Loucy (cell line): ENCODE measurements around the gene PMFBP1.

ENCODE experiments used
- H2AFZ ChIP-seq: fragments of 200-600 bp; sonication (generic); 2 replicates; pipeline ENCODE4 v1.6.0; 2016; ENCODE audit warnings: antibody characterized with exemption, mild to moderate bottlenecking, low read length, moderate library complexity
- H3F3A ChIP-seq: fragments of 200-600 bp; 2 replicates; pipeline ENCODE4 v1.6.0; 2016; ENCODE audit warnings: antibody characterized with exemption, low read depth, mild to moderate bottlenecking
- H3K27me3 ChIP-seq: fragments of 200-600 bp; sonication (generic); 2 replicates; pipeline ENCODE4 v1.6.1; 2014; ENCODE audit warnings: low read length, mild to moderate bottlenecking; ENCODE audit not compliant: insufficient read depth, poor library complexity, severe bottlenecking
- H3K36me3 ChIP-seq: fragments of 200-600 bp; sonication (generic); 2 replicates; pipeline ENCODE4 v1.6.1; 2016; ENCODE audit warnings: low read length; ENCODE audit not compliant: insufficient read depth
- H3K4me1 ChIP-seq: fragments of 200-600 bp; sonication (generic); 2 replicates; pipeline ENCODE4 v1.5.1; 2014; ENCODE audit warnings: low read length, mild to moderate bottlenecking; ENCODE audit not compliant: insufficient read depth, poor library complexity, severe bottlenecking
- H3K4me2 ChIP-seq: fragments of 200-600 bp; sonication (generic); 2 replicates; pipeline ENCODE4 v1.6.0; 2014; ENCODE audit warnings: antibody characterized with exemption, low read length, low read depth, mild to moderate bottlenecking; ENCODE audit not compliant: poor library complexity, severe bottlenecking
- H3K4me3 ChIP-seq: fragments of 200-600 bp; sonication (generic); 2 replicates; pipeline ENCODE4 v1.5.1; 2014; ENCODE audit warnings: low read length, mild to moderate bottlenecking, mixed read lengths; ENCODE audit not compliant: poor library complexity, severe bottlenecking
- H3K79me2 ChIP-seq: fragments of 200-600 bp; sonication (generic); 2 replicates; pipeline ENCODE4 v1.6.1; 2014; ENCODE audit warnings: low read length; ENCODE audit not compliant: insufficient read depth
- H3K9ac ChIP-seq: fragments of 200-600 bp; sonication (generic); 2 replicates; pipeline ENCODE4 v1.6.0; 2014; ENCODE audit warnings: mild to moderate bottlenecking, low read depth, low read length, moderate library complexity; ENCODE audit not compliant: poor library complexity, severe bottlenecking
- H3K9me2 ChIP-seq: fragments of 200-600 bp; sonication (generic); replicated peaks from 2 replicates; pipeline ENCODE4 v1.6.1; 2016; ENCODE audit warnings: low read depth, low read length, mixed read lengths
- H3K9me3 ChIP-seq: fragments of 200-600 bp; sonication (generic); 2 replicates; pipeline ENCODE4 v1.6.1; 2014; ENCODE audit warnings: mild to moderate bottlenecking, antibody characterized with exemption, low read length, low read depth; ENCODE audit not compliant: insufficient read depth
- H4K20me1 ChIP-seq: fragments of 200-600 bp; sonication (generic); 2 replicates; pipeline ENCODE4 v1.6.0; 2014; ENCODE audit warnings: antibody characterized with exemption, low read length, mild to moderate bottlenecking; ENCODE audit not compliant: insufficient read depth, poor library complexity, severe bottlenecking
- EZH2phosphoT487 ChIP-seq: fragments of 200-600 bp; IDR thresholded peaks from 2 replicates; pipeline ENCODE4 v1.6.1; 2018; ENCODE audit warnings: antibody characterized with exemption, mild to moderate bottlenecking, moderate library complexity, borderline replicate concordance
- TF ChIP-seq, protein P1 (sequence below): fragments of 200-600 bp; sonication (generic); conservative IDR thresholded peaks from 2 replicates; pipeline ENCODE4 v1.5.1; 2014; ENCODE audit warnings: mild to moderate bottlenecking, antibody characterized with exemption, low read length

The PMFBP1 gene

GRCh38 chr16:72124761-72125634 lies 47.0 kb downstream of the PMFBP1 start:
- Histone ChIP-seq H3K9me3 (no peaks in the 10 kb centered on the region), H3K4me3 (no peak overlapping the region), H3K9ac (no peak overlapping the region), H3K4me1 (no peaks in the 10 kb centered on the region), H3K9me2 (no peaks in the 10 kb centered on the region), H4K20me1 (no peaks in the 10 kb centered on the region), H2AFZ (no peak overlapping the region; the same call in 1 of the 2 replicates), H3K79me2 (no peaks in the 10 kb centered on the region), H3F3A (no peaks in the 10 kb centered on the region), H3K36me3 (no peaks in the 10 kb centered on the region), H3K4me2 (no peak overlapping the region), H3K27me3 (no peaks in the 10 kb centered on the region)
- TF ChIP-seq, protein P1, sequence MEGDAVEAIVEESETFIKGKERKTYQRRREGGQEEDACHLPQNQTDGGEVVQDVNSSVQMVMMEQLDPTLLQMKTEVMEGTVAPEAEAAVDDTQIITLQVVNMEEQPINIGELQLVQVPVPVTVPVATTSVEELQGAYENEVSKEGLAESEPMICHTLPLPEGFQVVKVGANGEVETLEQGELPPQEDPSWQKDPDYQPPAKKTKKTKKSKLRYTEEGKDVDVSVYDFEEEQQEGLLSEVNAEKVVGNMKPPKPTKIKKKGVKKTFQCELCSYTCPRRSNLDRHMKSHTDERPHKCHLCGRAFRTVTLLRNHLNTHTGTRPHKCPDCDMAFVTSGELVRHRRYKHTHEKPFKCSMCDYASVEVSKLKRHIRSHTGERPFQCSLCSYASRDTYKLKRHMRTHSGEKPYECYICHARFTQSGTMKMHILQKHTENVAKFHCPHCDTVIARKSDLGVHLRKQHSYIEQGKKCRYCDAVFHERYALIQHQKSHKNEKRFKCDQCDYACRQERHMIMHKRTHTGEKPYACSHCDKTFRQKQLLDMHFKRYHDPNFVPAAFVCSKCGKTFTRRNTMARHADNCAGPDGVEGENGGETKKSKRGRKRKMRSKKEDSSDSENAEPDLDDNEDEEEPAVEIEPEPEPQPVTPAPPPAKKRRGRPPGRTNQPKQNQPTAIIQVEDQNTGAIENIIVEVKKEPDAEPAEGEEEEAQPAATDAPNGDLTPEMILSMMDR: peak; percentile 87
- no peak for TF ChIP-seq EZH2phosphoT487

DNA sequence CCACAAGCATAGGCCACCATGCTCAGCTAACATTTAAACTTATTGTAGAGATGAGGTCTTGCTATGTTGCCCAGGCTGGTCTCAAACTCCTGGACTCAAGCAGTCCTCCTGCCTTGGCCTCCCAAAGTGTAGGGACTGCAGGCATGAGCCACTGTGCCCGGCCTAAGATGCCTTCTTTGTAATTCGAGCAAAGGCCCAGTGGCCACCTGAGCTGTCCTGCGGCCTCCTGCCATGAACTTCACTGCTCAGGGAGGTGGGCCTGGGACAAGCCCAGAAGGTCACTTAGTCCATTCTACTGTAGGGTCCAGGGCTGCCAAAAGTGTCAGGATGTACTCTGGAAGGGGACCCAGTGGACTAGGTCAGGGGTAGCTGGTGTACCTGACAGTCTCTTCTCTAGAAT lies 47.8 kb downstream of the PMFBP1 start:
- TF ChIP-seq, protein P1: no peak
- TF ChIP-seq EZH2phosphoT487: no peak
- H3K4me1 ChIP-seq: no peaks in the 10 kb centered on the region
- H3K9ac ChIP-seq: no peak overlapping the region
- no peak overlapping the region for H3K4me2 ChIP-seq
- no peaks in the 10 kb centered on the region for H3K36me3 ChIP-seq
- H3K79me2 ChIP-seq: no peaks in the 10 kb centered on the region
- H2AFZ ChIP-seq: no peak overlapping the region
- no peaks in the 10 kb centered on the region for H3K9me2 ChIP-seq
- H3K27me3 ChIP-seq: no peaks in the 10 kb centered on the region
- H3F3A ChIP-seq: no peaks in the 10 kb centered on the region
- H4K20me1 ChIP-seq: no peaks in the 10 kb centered on the region
- H3K4me3 ChIP-seq: no peak overlapping the region
- no peaks in the 10 kb centered on the region for H3K9me3 ChIP-seq

DNA sequence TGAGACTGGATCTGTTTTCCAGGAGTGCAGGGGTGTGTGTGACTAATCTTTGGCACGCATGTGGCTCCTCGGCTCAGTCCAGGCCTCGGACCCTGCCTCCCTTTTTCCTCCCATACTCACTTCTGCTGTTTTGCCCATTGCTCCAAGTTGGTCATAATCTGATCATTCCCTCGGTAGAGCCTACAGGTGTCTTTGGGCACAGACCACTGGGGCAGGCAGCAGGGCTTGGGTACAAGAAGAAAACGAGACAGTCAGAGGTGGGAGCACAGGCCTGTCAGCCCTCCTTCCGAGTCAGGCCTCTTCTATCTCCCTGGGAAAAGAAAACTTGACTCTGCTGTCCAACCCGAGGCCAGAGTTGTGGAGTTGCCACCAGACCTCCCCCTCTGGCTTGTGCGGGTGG lies 48.5 kb downstream of the PMFBP1 start:
- Histone ChIP-seq H2AFZ (no peak overlapping the region), H3F3A (no peaks in the 10 kb centered on the region), H3K36me3 (no peaks in the 10 kb centered on the region), H3K4me2 (no peak overlapping the region), H3K4me3 (no peak overlapping the region), H3K9ac (no peak overlapping the region), H3K9me2 (no peaks in the 10 kb centered on the region), H4K20me1 (no peaks in the 10 kb centered on the region), H3K9me3 (no peaks in the 10 kb centered on the region), H3K27me3 (no peaks in the 10 kb centered on the region), H3K4me1 (no peaks in the 10 kb centered on the region), H3K79me2 (no peaks in the 10 kb centered on the region)
- TF ChIP-seq, protein P1: no peak
- no peak for TF ChIP-seq EZH2phosphoT487
